Measurements from ENCODE around the gene DGCR2. TPM values are rescaled to one million over a fixed set of nuclear protein-coding genes. Genes with fewer than 3 reads are reported as not detected.

DGCR2 gene
- total and polyA plus RNA-seq, 10 of the 15 experiments (the other 5 are each of a cell fraction or from before 2014, with no cell fraction given) = 0.19 to 28.4 (median 16.0) TPM

DNA sequence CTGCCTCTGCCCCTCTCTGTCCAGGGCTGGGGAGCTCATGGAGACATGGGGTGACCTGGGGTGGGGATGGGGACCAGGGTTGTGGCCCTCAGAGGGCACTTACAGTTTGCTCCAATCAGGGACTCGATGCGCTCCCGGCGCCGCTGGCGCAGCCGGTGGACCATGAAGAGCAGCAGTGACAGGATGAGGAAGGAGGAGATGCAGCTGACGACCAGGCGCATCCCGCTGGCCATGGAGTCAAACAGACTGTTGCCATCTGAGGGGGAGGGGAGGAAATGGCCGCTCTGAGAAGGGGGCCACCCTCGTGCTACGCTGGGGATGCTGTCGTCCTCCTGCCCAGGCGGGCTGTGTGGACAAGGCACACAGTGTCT lies 80.5 kb downstream of the DGCR2 start:
- no peaks in the 10 kb centered on the region for H3K27me3 ChIP-seq (replicated peaks in 1 of 2; ENCODE audit: control insufficient read depth in 2 of 2, insufficient read depth in 2 of 2, low read length in 1 of 2)
- peaks cover 9 to 20% of the 10 kb centered on the region in 2 experiments for H3K36me3 ChIP-seq (ENCODE audit: control insufficient read depth in 2 of 2, insufficient read depth in 2 of 2, low read length in 1 of 2)
- no peak overlapping the region for H3K9ac ChIP-seq (ENCODE audit: control insufficient read depth, insufficient read depth, low read length)
- ChIA-PET CTCF (no interaction called here), SMC1A (ENCODE audit: uncharacterized antibody, unreplicated experiment) (no interaction called here), POLR2A (no interaction called here), RAD21 (ENCODE audit: unreplicated experiment) (no interaction called here)
- H2AFZ ChIP-seq (ENCODE audit: control insufficient read depth, low read depth, low read length) = no peak overlapping the region
- TF ChIP-seq, protein P1, sequence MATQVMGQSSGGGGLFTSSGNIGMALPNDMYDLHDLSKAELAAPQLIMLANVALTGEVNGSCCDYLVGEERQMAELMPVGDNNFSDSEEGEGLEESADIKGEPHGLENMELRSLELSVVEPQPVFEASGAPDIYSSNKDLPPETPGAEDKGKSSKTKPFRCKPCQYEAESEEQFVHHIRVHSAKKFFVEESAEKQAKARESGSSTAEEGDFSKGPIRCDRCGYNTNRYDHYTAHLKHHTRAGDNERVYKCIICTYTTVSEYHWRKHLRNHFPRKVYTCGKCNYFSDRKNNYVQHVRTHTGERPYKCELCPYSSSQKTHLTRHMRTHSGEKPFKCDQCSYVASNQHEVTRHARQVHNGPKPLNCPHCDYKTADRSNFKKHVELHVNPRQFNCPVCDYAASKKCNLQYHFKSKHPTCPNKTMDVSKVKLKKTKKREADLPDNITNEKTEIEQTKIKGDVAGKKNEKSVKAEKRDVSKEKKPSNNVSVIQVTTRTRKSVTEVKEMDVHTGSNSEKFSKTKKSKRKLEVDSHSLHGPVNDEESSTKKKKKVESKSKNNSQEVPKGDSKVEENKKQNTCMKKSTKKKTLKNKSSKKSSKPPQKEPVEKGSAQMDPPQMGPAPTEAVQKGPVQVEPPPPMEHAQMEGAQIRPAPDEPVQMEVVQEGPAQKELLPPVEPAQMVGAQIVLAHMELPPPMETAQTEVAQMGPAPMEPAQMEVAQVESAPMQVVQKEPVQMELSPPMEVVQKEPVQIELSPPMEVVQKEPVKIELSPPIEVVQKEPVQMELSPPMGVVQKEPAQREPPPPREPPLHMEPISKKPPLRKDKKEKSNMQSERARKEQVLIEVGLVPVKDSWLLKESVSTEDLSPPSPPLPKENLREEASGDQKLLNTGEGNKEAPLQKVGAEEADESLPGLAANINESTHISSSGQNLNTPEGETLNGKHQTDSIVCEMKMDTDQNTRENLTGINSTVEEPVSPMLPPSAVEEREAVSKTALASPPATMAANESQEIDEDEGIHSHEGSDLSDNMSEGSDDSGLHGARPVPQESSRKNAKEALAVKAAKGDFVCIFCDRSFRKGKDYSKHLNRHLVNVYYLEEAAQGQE (IDR thresholded peaks at IDR 0.05; ENCODE audit: low read depth, low read length) = no peak
- TF ChIP-seq FOS (IDR thresholded peaks at IDR 0.05; ENCODE audit: borderline replicate concordance, extremely low read depth, insufficient read length) (no peak), MYB (IDR thresholded peaks at IDR 0.05; ENCODE audit: borderline replicate concordance, low read depth, low read length) (no peak), ZNF217 (IDR thresholded peaks at IDR 0.05) (no peak), PAX5 (IDR thresholded peaks at IDR 0.05; ENCODE audit: borderline replicate concordance, low read depth, low read length) (no peak), ASH2L (IDR thresholded peaks at IDR 0.05; ENCODE audit: borderline replicate concordance, low read depth) (no peak), IKZF1 (conservative IDR thresholded peaks at IDR 0.05) (no peak), IRF4 (IDR thresholded peaks at IDR 0.05; ENCODE audit: low read depth, low read length) (no peak), MTA2 (IDR thresholded peaks at IDR 0.05; ENCODE audit: low read depth) (no peak), HDGF (IDR thresholded peaks at IDR 0.05) (no peak), ZSCAN29 (IDR thresholded peaks at IDR 0.05) (no peak), BMI1 (IDR thresholded peaks at IDR 0.05; ENCODE audit: borderline replicate concordance) (no peak), RAD21 (IDR thresholded peaks at IDR 0.05; ENCODE audit: insufficient read depth, low read depth, low read length) (no peak), BRCA1 (IDR thresholded peaks at IDR 0.05; ENCODE audit: low read depth, low read length) (no peak), RB1 (IDR thresholded peaks at IDR 0.05; ENCODE audit: borderline replicate concordance) (no peak)
- TF ChIP-seq, protein P2, sequence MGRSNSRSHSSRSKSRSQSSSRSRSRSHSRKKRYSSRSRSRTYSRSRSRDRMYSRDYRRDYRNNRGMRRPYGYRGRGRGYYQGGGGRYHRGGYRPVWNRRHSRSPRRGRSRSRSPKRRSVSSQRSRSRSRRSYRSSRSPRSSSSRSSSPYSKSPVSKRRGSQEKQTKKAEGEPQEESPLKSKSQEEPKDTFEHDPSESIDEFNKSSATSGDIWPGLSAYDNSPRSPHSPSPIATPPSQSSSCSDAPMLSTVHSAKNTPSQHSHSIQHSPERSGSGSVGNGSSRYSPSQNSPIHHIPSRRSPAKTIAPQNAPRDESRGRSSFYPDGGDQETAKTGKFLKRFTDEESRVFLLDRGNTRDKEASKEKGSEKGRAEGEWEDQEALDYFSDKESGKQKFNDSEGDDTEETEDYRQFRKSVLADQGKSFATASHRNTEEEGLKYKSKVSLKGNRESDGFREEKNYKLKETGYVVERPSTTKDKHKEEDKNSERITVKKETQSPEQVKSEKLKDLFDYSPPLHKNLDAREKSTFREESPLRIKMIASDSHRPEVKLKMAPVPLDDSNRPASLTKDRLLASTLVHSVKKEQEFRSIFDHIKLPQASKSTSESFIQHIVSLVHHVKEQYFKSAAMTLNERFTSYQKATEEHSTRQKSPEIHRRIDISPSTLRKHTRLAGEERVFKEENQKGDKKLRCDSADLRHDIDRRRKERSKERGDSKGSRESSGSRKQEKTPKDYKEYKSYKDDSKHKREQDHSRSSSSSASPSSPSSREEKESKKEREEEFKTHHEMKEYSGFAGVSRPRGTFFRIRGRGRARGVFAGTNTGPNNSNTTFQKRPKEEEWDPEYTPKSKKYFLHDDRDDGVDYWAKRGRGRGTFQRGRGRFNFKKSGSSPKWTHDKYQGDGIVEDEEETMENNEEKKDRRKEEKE (IDR thresholded peaks at IDR 0.05) = no peak
- no peaks in the 10 kb centered on the region for H3K79me2 ChIP-seq (ENCODE audit: control insufficient read depth, insufficient read depth, low read length)
- intact Hi-C loops (cut with micrococcal nuclease; ENCODE audit: unreplicated experiment) = no loop called here
- in situ Hi-C loops (cut with MboI) = no loop called here
- BruUV-seq (replicated peaks) = no TSS peak
- FAIRE-seq (no peak), ATAC-seq (no peak), DNase-seq (ENCODE audit: low read depth, low spot score) (no peak)
- H3K4me1 ChIP-seq (ENCODE audit: control insufficient read depth, insufficient read depth, low read length) = no peaks in the 10 kb centered on the region
- 97% methylated on average over 15 of the region's 15 CpGs for WGBS (ENCODE audit: insufficient coverage, insufficient replicate concordance, low lambda C conversion rate, missing lambda C conversion rate)
- no peaks in the 10 kb centered on the region for H4K20me1 ChIP-seq (ENCODE audit: control insufficient read depth, insufficient read depth)
- no peak overlapping the region for H3K4me3 ChIP-seq
- no peak overlapping the region for H3K4me2 ChIP-seq (ENCODE audit: control insufficient read depth, insufficient read depth)
- no peaks in the 10 kb centered on the region for H3K9me3 ChIP-seq (replicated peaks; ENCODE audit: control insufficient read depth, insufficient read depth, low read length)
- H3K27ac ChIP-seq (ENCODE audit: control insufficient read depth, insufficient read depth) = no peak overlapping the region
